ENCODE data around the gene TRIM32. TPM values are rescaled to one million over a fixed set of nuclear protein-coding genes. Genes with fewer than 3 reads are reported as not detected.

Gene TRIM32
- total RNA-seq, 4 donors from 2014 or later = 10.8 to 12.8 (median 12.0) TPM

- H3K27ac ChIP-seq = peak overlapping the region; percentile 32
- peaks cover 21% of the 10 kb centered on the region for H3K4me1 ChIP-seq
- no peaks in the 10 kb centered on the region for H3K9me3 ChIP-seq
- WGBS = 58% methylated on average over 2 of the region's 2 CpGs
- no peaks in the 10 kb centered on the region for H3K36me3 ChIP-seq
- no peak for TF ChIP-seq CTCF (IDR thresholded peaks at IDR 0.05)
- no peak for TF ChIP-seq POLR2A (IDR thresholded peaks at IDR 0.05)
- no peak for TF ChIP-seq EP300 (IDR thresholded peaks at IDR 0.05)
- no peak for TF ChIP-seq POLR2AphosphoS5 (IDR thresholded peaks at IDR 0.05)
- H3K27me3 ChIP-seq = no peaks in the 10 kb centered on the region
- H3K4me3 ChIP-seq = no peak overlapping the region
- DNase-seq (ENCODE audit: low spot score in 2 of 2) = no peak
Measured at GRCh38 chr9:116656977-116657376, 30.1 kb upstream of the TRIM32 start.

- no peaks in the 10 kb centered on the region for H3K27me3 ChIP-seq
- H3K27ac ChIP-seq = no peak overlapping the region
- H3K4me3 ChIP-seq = no peak overlapping the region
- peaks cover 16% of the 10 kb centered on the region for H3K4me1 ChIP-seq
- no peaks in the 10 kb centered on the region for H3K9me3 ChIP-seq
- no peak for TF ChIP-seq POLR2AphosphoS5 (IDR thresholded peaks at IDR 0.05)
- TF ChIP-seq EP300 (IDR thresholded peaks at IDR 0.05) = no peak
- no peaks in the 10 kb centered on the region for H3K36me3 ChIP-seq
- WGBS = 79% methylated on average over 2 of the region's 2 CpGs
- DNase-seq (ENCODE audit: low spot score in 2 of 2) = no peak
Measured at GRCh38 chr9:116658265-116658664, 28.8 kb upstream of the TRIM32 start.

GRCh38 chr9:116661037-116661954, 25.8 kb upstream of the TRIM32 start:
- no peaks in the 10 kb centered on the region for H3K36me3 ChIP-seq
- no peak for DNase-seq (ENCODE audit: low spot score in 2 of 2)
- TF ChIP-seq POLR2AphosphoS5 (IDR thresholded peaks at IDR 0.05) (no peak), POLR2A (IDR thresholded peaks at IDR 0.05) (no peak), CTCF (IDR thresholded peaks at IDR 0.05) (peak; percentile 50 to 62), EP300 (IDR thresholded peaks at IDR 0.05) (no peak)
- H3K9me3 ChIP-seq = no peaks in the 10 kb centered on the region
- WGBS = 62% methylated on average over 7 of the region's 7 CpGs
- H3K4me3 ChIP-seq = no peak overlapping the region
- peaks cover 3% of the 10 kb centered on the region for H3K4me1 ChIP-seq
- no peaks in the 10 kb centered on the region for H3K27me3 ChIP-seq
- no peak overlapping the region for H3K27ac ChIP-seq

GRCh38 chr9:116662646-116663310, 24.3 kb upstream of the TRIM32 start:
- TF ChIP-seq CTCF (IDR thresholded peaks at IDR 0.05) (no peak), EP300 (IDR thresholded peaks at IDR 0.05) (no peak), POLR2A (IDR thresholded peaks at IDR 0.05) (no peak), POLR2AphosphoS5 (IDR thresholded peaks at IDR 0.05) (no peak)
- H3K27me3 ChIP-seq = no peaks in the 10 kb centered on the region
- DNase-seq (ENCODE audit: low spot score in 2 of 2) = no peak
- H3K4me3 ChIP-seq = no peak overlapping the region
- H3K27ac ChIP-seq = peak overlapping the region; percentile 79
- 61% methylated on average over 6 of the region's 6 CpGs for WGBS
- H3K4me1 ChIP-seq = peaks cover 3% of the 10 kb centered on the region
- H3K9me3 ChIP-seq = no peaks in the 10 kb centered on the region
- no peaks in the 10 kb centered on the region for H3K36me3 ChIP-seq

GRCh38 chr9:116663581-116663980, 23.5 kb upstream of the TRIM32 start:
- Histone ChIP-seq H3K4me3 (no peak overlapping the region), H3K9me3 (no peaks in the 10 kb centered on the region), H3K27ac (peak overlapping the region; percentile 79), H3K36me3 (no peaks in the 10 kb centered on the region), H3K4me1 (peaks cover 3% of the 10 kb centered on the region), H3K27me3 (no peaks in the 10 kb centered on the region)
- DNase-seq (ENCODE audit: low spot score in 2 of 2) = no peak
- TF ChIP-seq POLR2AphosphoS5 (IDR thresholded peaks at IDR 0.05) (no peak), CTCF (IDR thresholded peaks at IDR 0.05) (no peak), POLR2A (IDR thresholded peaks at IDR 0.05) (no peak), EP300 (IDR thresholded peaks at IDR 0.05) (no peak)
- WGBS = 89% methylated on average over 1 of the region's 1 CpG
